ENCODE measurements around the gene STRN4. TPM values are rescaled to one million over a fixed set of nuclear protein-coding genes. Genes with fewer than 3 reads are reported as not detected.

The STRN4 gene
- polyA plus RNA-seq, 1 of the 3 experiments (the other 2 are of a cell fraction), result 92.8 TPM

GRCh38 chr19:46787040-46787330 lies 40.7 kb upstream of the STRN4 start (continued):
- no peak for TF ChIP-seq ZBTB33 (IDR thresholded peaks at IDR 0.05; ENCODE audit: borderline replicate concordance, low read depth)
- TF ChIP-seq USF1 (IDR thresholded peaks at IDR 0.05; ENCODE audit: borderline replicate concordance, low read depth), result no peak
- TF ChIP-seq TCF12 (IDR thresholded peaks at IDR 0.05), result no peak
- TF ChIP-seq RXRA (IDR thresholded peaks at IDR 0.05; ENCODE audit: borderline replicate concordance, low read depth), result no peak
- no peak for TF ChIP-seq TEAD4 (IDR thresholded peaks at IDR 0.05; ENCODE audit: borderline replicate concordance, insufficient read depth)
- no peak for TF ChIP-seq CHD2 (IDR thresholded peaks at IDR 0.05; ENCODE audit: low read length, partially characterized antibody)
- no peak for TF ChIP-seq JUND (IDR thresholded peaks at IDR 0.05)
- no peak for TF ChIP-seq YY1 (IDR thresholded peaks at IDR 0.05; ENCODE audit: low read depth)
- no peak for TF ChIP-seq FOSL2 (IDR thresholded peaks at IDR 0.05; ENCODE audit: borderline replicate concordance, low read depth)
- TF ChIP-seq RAD21 (IDR thresholded peaks at IDR 0.05; ENCODE audit: low read length), result no peak
- no peak for TF ChIP-seq MAX (IDR thresholded peaks at IDR 0.05; ENCODE audit: low read depth)
- no peak for TF ChIP-seq PBX3 (IDR thresholded peaks at IDR 0.05)

GRCh38 chr19:46786236-46787039 lies 40.2 kb upstream of the STRN4 start:
- DNase-seq, result peak; percentile 86
- Histone ChIP-seq H3K36me3 (replicated peaks in 1 of 2; ENCODE audit: control insufficient read depth in 1 of 2, insufficient read depth in 2 of 2, low read length in 1 of 2) (peaks cover 8 to 24% of the 10 kb centered on the region in 2 experiments), H3K4me1 (ENCODE audit: control insufficient read depth in 1 of 2, insufficient read depth in 2 of 2, low read depth in 1 of 2, low read length in 1 of 2) (peaks cover 18 to 30% of the 10 kb centered on the region in 2 experiments; a peak in 3 of 4 replicates), H3F3A (replicated peaks; ENCODE audit: insufficient read depth) (peaks cover 22% of the 10 kb centered on the region), H3K4me3 (ENCODE audit: low read depth in 2 of 2, low read length in 1 of 2) (peak overlapping the region; percentile 62 to 95), H3K4me2 (peak overlapping the region; percentile 98), H3K9me3 (no peaks in the 10 kb centered on the region), H3K9ac (peak overlapping the region; percentile 91), H3K27me3 (ENCODE audit: insufficient read depth) (no peaks in the 10 kb centered on the region), H3K9me2 (no peaks in the 10 kb centered on the region), H3K79me2 (ENCODE audit: insufficient read depth) (peaks cover 70% of the 10 kb centered on the region), H3K27ac (ENCODE audit: low read depth in 2 of 2, low read length in 1 of 2) (peak overlapping the region; percentile 87 to 92), H2AFZ (ENCODE audit: low read depth) (peak overlapping the region; percentile 41; the same call in 1 of the 2 replicates), H4K20me1 (ENCODE audit: insufficient read depth) (peaks cover 9% of the 10 kb centered on the region; the same call in 1 of the 2 replicates)
- WGBS (ENCODE audit: low lambda C conversion rate), result 0% methylated on average over 13 of the region's 20 CpGs
- ChIA-PET POLR2A (interaction anchor here (0.6 kb wide), 1 partner anchor 41 kb away, joined by 3 read pairs; the partner anchor contains the start of gene FKRP), CTCF (interaction anchor here (0.6 to 2.3 kb wide), 9 partner anchors 13 to 84 kb away, joined by 3 to 8 read pairs (median 4); no protein-coding TSS in a partner anchor)
- TF ChIP-seq RXRA (IDR thresholded peaks at IDR 0.05; ENCODE audit: borderline replicate concordance, low read depth), result no peak
- peak; percentile 99 for TF ChIP-seq MXI1 (IDR thresholded peaks at IDR 0.05; ENCODE audit: low read depth, low read length)
- TF ChIP-seq CHD2 (IDR thresholded peaks at IDR 0.05; ENCODE audit: low read length, partially characterized antibody), result peak; percentile 53
- no peak; the same call in 1 of the 2 replicates for TF ChIP-seq ELF1 (IDR thresholded peaks at IDR 0.05)
- 0 out of 2 replicates have a peak, but pooled peaks have one; percentile 26 for TF ChIP-seq TAF1 (IDR thresholded peaks at IDR 0.05; ENCODE audit: borderline replicate concordance, low read depth, low read length)
- TF ChIP-seq GATA2 (CRISPR knock-in tag; IDR thresholded peaks at IDR 0.05), result peak; percentile 83
- peak in 1 of 2 experiments; percentile 48; a peak in 1 of 4 replicates for TF ChIP-seq EP300 (IDR thresholded peaks at IDR 0.05; ENCODE audit: borderline replicate concordance in 1 of 2, low read depth in 1 of 2, low read length in 1 of 2)
- no peak for TF ChIP-seq TEAD4 (IDR thresholded peaks at IDR 0.05; ENCODE audit: borderline replicate concordance, insufficient read depth)
- TF ChIP-seq MAX (IDR thresholded peaks at IDR 0.05; ENCODE audit: low read depth), result peak; percentile 90
- 0 out of 2 replicates have a peak, but pooled peaks have one; percentile 16 for TF ChIP-seq YY1 (IDR thresholded peaks at IDR 0.05; ENCODE audit: low read depth)
- peak; percentile 40; the same call in 1 of the 2 replicates for TF ChIP-seq JUND (IDR thresholded peaks at IDR 0.05)
- TF ChIP-seq RAD21 (IDR thresholded peaks at IDR 0.05; ENCODE audit: low read length), result peak; percentile 14; the same call in 1 of the 2 replicates
- TF ChIP-seq PBX3 (IDR thresholded peaks at IDR 0.05), result peak; percentile 39; the same call in 1 of the 2 replicates
- TF ChIP-seq SMC3 (IDR thresholded peaks at IDR 0.05; ENCODE audit: low read depth, low read length), result no peak
- TF ChIP-seq FOSL2 (IDR thresholded peaks at IDR 0.05; ENCODE audit: borderline replicate concordance, low read depth), result peak; percentile 72; the same call in 1 of the 2 replicates
- TF ChIP-seq POLR2AphosphoS5 (IDR thresholded peaks at IDR 0.05; ENCODE audit: low read depth, low read length), result peak; percentile 49
- no peak; the same call in 1 of the 2 replicates for TF ChIP-seq USF2 (IDR thresholded peaks at IDR 0.05; ENCODE audit: borderline replicate concordance, low read depth, low read length)
- no peak for TF ChIP-seq RFX5 (IDR thresholded peaks at IDR 0.05; ENCODE audit: low read length)
- TF ChIP-seq SIN3A (IDR thresholded peaks at IDR 0.05; ENCODE audit: borderline replicate concordance, low read depth, low read length), result peak; percentile 75
